D721Med (cell line): ENCODE results near the gene MINK1.

Experiments used
- DNase-seq: peaks from one replicate; pipeline ENCODE4 v3.0.0; 2011; ENCODE audit warnings: low spot score; ENCODE audit not compliant: insufficient read length
- FAIRE-seq: peaks from 2 replicates; lab custom pipeline; 2011; peaks lifted over from hg19 to GRCh38; lab: Jason Lieb, UNC
- CTCF ChIP-seq: IDR thresholded peaks from 2 replicates; pipeline ENCODE4 v1.5.1; 2012; ENCODE audit warnings: mild to moderate bottlenecking, control low read depth; ENCODE audit not compliant: insufficient read depth; ENCODE audit errors: missing control alignments

Gene MINK1

GRCh38 chr17:4931963-4932362 lies 98.8 kb downstream of the MINK1 start, which contains the start of gene GP1BA:
Gene GP1BA (plus strand): TSS chr17:4932277. CDS start chr17:4932605, 328 bp downstream.
- FAIRE-seq = no peak
- TF ChIP-seq CTCF = no peak
- DNase-seq = peak; percentile 2

GRCh38 chr17:4932756-4933155 lies 99.6 kb downstream of the MINK1 start:
- DNase-seq (no peak), FAIRE-seq (no peak)
- no peak for TF ChIP-seq CTCF

- TF ChIP-seq CTCF = no peak
- FAIRE-seq (no peak), DNase-seq (no peak)
Measured at GRCh38 chr17:4933646-4934045, 100.5 kb downstream of the MINK1 start.

- peak; percentile 11 for TF ChIP-seq CTCF
- no peak for DNase-seq
- no peak for FAIRE-seq
Measured at GRCh38 chr17:4934173-4934979, 101.2 kb downstream of the MINK1 start.

- DNase-seq = no peak
- FAIRE-seq = no peak
- TF ChIP-seq CTCF = no peak
Measured at GRCh38 chr17:4935650-4936049, 102.5 kb downstream of the MINK1 start.

GRCh38 chr17:4936436-4936835 lies 103.3 kb downstream of the MINK1 start:
- DNase-seq (no peak), FAIRE-seq (no peak)
- no peak for TF ChIP-seq CTCF

GRCh38 chr17:4937553-4937952 lies 104.4 kb downstream of the MINK1 start:
- FAIRE-seq (no peak), DNase-seq (no peak)
- no peak for TF ChIP-seq CTCF
